Stimulated activated CD8-positive, alpha-beta memory T cell treated with anti-CD3 and anti-CD28 coated beads, Interleukin-7, amount 100 ng/mL, for 24 hours (primary cell): ENCODE data around the gene ZNF814.
"Not testable (repeated sequence)": the region's sequence is repeated elsewhere in the genome, so short reads cannot be mapped to it uniquely, and the experiment has no call there.

Experiments
- DNase-seq: peaks from one replicate; pipeline ENCODE4 v3.0.0-alpha.2; 2020; ENCODE audit warnings: low read depth

The ZNF814 gene

DNA sequence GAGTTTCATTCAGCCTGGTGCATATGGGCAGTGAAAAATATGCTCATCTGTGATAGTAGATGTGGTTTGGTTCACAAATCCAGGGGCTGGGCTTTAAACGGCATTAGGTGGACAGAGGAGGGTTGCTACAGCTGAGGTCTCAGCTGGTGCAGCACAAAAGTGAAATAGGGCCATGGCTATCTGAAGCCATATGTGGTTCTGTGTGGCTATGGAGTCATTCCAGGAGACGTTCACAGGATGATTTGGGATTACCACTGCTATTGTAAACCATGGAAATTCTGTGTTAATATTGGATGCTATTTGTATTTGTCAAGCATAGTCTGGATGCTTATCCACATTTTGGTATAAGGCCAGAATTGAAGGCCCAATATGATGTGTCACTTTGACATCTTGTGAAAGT, 34.7 kb downstream of the ZNF814 start:
- DNase-seq, result not testable (repeated sequence)

DNA sequence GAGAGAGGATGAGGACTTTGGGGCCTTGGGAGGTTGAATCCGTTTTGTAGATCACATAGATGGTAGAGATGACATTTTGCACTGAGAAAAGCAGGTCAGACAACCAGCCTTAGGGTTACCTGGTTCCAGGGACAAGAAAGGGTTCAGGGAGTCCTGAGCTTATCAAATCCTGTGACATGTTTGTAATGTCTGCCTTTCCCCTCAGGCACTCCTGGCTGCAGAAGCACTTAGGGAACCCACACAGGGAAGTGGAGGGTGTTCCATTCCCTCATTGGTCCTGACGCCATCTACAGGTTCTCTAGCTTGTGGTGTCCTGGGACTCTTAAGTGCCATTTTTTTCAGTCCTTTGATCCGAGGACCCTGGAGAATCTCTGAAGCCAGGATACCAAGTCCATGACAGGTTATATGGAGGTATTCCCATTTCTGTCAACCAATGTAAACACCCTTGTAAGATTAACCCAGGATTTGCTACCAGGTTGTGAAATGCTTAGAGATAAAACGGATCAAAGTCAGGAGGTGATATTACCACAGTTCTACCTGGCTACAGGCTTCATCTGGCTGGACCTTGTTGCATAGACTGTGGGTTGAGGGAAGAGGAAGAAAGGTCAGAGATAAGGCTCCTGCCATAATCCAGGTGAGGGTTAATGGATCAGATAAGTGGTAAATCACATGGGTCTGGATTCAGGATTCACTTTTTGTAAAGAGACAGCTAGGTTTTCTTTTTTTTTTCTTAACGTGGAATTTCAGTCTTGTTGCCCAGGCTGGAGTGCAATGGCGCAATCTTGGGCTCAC, 36.8 kb downstream of the ZNF814 start:
- DNase-seq, result not testable (repeated sequence)

DNA sequence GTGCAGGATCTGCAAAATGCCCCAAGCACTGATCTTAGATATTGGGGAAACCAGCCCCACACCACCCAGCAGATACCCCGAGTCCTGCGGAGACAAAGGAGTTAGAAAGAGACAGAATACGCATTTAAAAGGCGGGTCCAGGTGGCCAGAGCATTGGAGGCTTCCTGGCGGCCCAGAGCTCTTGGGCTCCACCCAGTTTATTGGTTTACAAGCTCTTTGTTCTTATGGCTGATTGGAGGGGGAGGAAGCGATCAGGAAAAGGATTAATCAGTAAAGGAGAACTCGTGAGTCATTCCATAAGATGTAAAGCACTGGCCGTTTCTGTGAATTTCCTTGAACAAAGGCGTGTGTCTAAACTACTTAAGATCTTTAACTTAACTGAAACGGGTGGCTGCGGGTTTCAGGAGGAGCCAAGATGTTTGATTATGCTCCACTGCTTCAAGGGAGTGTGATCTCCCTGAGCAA, 38.3 kb downstream of the ZNF814 start:
- DNase-seq, result no peak

GRCh38 chr19:57849666-57850473, 39.0 kb downstream of the ZNF814 start, which contains the start of gene ZNF587:
Gene ZNF587 (plus strand): TSS chr19:57849859. CDS start chr19:57850039, 180 bp downstream.
- DNase-seq, result peak; percentile 58

GRCh38 chr19:57849162-57849665, 39.6 kb downstream of the ZNF814 start:
- DNase-seq, result not testable (repeated sequence)

DNA sequence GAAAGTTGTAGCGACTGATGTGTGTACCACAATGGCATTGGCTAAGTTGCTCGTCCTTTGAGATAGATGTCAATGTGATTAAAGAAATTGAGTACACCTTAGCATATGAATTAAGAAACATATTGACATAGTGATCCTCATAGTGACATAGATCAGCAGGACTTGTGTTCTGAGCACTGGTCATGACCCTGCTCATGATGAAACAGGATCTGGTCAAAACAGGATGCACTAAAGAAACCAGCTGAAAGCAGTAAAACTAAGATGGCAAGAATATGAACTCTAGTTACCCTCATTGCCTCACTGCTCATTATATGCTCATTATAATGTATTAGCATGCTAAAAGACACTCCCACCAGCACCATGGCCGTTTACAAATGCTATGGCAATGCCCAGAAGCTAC, 41.7 kb downstream of the ZNF814 start:
- not testable (repeated sequence) for DNase-seq

DNA sequence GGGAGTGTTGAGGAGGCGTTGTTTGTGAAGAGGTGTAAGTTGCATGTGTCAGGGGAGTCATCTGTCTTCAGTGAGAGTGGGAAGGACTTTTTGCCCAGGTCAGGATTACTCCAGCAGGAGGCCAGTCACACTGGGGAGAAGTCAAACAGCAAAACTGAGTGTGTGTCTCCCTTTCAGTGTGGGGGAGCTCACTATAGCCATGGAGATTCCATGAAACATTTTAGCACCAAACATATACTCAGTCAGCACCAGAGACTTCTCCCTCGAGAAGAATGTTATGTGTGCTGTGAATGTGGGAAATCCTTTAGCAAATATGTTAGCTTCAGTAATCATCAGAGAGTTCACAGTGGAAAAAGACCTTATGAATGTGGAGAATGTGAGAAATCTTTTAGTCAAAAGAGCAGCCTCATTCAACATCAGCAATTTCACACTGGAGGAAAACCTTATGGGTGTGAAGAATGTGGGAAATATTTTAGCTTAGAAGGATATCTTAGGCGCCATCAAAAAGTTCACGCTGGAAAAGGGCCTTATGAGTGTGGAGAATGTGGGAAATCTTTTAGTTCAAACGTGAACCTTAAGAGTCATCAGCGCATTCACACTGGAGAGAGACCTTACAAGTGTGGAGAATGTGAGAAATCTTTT, 47.6 kb downstream of the ZNF814 start:
- DNase-seq, result no peak

GRCh38 chr19:57838622-57839191, 50.1 kb downstream of the ZNF814 start:
- not testable (repeated sequence) for DNase-seq

GRCh38 chr19:57836991-57837390, 51.8 kb downstream of the ZNF814 start:
- not testable (repeated sequence) for DNase-seq

GRCh38 chr19:57830071-57830602, 58.7 kb downstream of the ZNF814 start, which contains the start of gene ZNF587B:
Gene ZNF587B (plus strand): TSS chr19:57830299. CDS start chr19:57830529, 230 bp downstream.
- peak; percentile 24 for DNase-seq

DNA sequence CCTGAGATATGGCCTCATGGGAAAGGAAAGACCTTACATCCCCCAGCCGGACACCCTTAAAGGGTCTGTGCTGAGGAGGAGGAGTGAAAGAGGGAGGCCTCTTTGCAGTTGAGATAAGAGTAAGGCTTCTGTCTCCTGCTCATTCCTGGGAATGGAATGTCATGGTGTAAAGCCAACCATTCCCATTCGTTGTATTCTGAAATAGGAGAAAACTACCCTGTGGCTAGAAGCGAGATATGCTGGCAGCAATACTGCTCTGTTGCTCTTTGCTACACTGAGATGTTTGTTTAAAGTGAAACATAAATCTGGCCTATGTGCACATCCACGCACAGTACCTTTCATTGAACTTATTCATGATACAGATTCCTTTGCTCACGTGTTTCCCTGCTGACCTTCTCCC, 59.5 kb downstream of the ZNF814 start:
- no peak for DNase-seq

DNA sequence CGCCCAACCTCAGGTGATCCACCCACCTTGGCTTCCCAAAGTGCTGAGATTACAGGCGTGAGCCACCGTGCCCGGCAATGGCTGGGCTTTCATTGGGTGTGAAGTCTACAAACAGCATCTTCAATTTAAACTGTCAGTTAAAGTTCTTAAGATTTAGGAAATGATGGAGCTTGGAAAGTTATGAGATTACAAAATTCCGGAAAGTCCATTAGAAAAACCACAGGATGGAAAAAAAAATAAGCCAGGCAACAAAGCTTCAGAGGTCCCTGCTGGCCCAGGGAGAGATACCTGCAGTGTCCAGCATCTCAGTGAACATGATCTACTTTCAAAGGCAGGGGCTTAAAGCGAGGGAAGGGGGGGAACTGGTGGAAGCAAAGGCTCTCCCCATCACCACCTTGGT, 63.3 kb downstream of the ZNF814 start:
- DNase-seq, result no peak

DNA sequence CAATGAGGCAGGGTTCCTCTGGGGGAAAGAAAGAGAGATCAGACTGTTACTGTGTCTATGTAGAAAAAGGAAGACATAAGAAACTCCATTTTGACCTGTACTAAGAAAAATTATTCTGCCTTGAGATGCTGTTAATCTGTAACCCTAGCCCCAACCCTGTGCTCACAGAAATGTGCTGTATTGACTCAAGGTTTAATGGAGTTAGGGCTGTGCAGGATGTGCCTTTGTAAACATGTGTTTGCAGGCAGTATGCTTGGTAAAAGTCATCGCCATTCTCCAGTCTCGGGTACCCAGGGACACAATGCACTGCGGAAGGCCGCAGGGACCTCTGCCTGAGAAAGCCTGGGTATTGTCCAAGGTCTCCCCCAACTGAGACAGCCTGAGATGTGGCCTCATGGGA, 65.2 kb downstream of the ZNF814 start:
- DNase-seq, result not testable (repeated sequence)

DNA sequence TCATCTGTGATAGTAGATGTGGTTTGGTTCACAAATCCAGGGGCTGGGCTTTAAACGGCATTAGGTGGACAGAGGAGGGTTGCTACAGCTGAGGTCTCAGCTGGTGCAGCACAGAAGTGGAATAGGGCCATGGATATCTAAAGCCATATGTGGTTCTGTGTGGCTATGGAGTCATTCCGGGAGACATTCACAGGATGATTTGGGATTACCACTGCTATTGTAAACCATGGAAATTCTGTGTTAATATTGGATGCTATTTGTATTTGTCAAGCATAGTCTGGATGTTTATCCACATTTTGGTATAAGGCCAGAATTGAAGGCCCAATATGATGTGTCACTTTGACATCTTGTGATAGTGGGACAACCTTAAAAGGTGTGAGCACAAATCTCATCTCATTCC, 65.7 kb downstream of the ZNF814 start:
- not testable (repeated sequence) for DNase-seq

DNA sequence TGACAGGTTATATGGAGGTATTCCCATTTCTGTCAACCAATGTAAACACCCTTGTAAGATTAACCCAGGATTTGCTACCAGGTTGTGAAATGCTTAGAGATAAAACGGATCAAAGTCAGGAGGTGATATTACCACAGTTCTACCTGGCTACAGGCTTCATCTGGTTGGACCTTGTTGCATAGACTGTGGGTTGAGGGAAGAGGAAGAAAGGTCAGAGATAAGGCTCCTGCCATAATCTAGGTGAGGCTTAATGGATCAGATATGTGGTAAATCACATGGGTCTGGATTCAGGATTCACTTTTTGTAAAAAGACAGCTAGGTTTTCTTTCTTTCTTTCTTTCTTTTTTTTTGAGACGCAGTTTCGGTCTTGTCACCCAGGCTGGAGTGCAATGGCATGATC, 67.3 kb downstream of the ZNF814 start:
- DNase-seq, result not testable (repeated sequence)

DNA sequence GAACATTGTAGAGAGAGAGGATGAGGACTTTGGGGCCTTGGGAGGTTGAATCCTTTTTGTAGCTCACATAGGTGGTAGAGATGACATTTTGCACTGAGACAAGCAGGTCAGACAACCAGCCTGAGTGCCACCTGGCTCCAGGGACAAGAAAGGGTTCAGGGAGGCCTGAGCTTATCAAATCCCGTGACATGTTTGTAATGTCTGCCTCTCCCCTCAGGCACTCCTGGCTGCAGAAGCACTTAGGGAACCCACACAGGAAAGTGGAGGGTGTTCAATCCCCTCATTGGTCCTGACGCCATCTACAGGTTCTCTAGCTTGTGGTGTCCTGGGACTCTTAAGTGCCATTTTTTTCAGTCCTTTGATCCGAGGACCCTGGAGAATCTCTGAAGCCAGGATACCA, 67.7 kb downstream of the ZNF814 start:
- DNase-seq, result not testable (repeated sequence)

DNA sequence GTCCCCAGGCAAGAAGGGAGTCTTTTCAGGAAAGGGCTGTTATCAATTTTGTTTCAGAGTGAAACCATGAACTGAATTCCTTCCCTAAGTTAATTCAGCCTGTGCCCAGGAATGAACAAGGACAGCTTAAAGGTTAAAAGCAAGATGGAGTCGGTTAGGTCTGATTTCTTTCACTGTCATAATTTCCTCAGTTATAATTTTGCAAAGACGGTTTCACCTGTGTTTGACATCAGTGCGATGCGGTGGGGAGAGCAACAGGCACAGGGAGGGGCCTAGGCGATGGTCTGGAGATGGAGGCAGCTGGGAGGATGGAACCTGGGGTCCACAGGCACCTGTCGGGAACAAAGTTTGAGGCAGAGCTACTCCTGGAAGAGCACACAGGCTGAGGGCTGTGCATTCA, 68.2 kb downstream of the ZNF814 start:
- no peak for DNase-seq

DNA sequence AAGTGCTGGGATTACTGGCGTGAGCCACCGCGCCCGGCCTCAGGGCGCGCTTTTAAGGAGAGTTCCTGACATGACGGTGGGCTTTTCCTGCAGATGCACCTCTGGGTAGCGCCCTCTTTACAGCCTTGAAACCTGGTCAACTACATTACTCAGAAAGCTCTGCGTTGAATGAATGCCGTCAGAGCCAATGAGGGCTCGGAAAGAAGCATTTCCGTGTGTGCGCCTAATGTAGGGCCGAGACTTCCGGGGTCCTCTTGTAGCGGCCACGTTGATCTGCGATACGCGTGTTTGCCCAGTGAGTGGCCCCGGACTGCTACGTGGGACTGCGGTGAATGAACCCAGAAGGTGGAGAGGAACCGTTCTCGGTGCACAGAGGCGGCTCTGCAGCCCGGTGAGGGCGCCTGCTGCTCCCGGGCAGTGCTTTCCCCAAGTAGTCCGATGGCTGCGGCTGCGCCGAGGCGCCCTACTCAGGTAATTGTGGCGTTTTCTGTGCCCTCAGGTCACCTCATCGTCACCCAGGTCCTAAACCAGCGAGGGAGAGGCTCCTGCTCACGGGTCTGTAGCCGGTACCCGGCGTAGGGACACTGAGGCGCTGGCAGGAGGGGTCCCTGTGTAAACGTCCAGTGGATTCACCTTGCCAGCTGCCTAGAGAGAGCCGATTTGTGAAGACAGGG, 69.2 kb downstream of the ZNF814 start:
- peak; percentile 52 for DNase-seq

DNA sequence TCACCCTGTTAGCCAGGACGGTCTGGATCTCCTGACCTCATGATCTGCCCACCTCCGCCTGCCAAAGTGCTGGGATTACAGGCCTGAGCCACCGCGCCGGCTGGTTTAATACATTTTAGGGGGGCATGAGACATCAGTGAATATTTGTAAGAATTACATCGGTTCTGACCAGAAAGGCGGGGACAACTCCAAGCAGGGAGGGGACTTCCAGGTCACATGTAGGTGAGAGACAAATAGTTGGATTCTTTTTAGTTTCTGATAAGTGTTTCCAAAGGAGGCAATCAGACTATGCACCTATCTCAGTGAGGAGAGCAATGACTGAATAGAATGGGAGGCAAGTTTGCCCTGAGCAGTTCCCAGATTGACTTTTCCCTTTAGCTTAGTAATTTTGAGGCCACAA, 70.5 kb downstream of the ZNF814 start:
- DNase-seq, result no peak

- DNase-seq, result no peak
These were observed 70.9 kb downstream of the ZNF814 start for GRCh38 chr19:57817976-57818375.

- DNase-seq, result no peak
These were observed 72.2 kb downstream of the ZNF814 start for GRCh38 chr19:57816652-57817051.
